ENCODE data around the gene HS6ST2.

GRCh38 chrX:132590350-132591026 lies 367.9 kb downstream of the HS6ST2 start:
- TF ChIP-seq, protein P1, sequence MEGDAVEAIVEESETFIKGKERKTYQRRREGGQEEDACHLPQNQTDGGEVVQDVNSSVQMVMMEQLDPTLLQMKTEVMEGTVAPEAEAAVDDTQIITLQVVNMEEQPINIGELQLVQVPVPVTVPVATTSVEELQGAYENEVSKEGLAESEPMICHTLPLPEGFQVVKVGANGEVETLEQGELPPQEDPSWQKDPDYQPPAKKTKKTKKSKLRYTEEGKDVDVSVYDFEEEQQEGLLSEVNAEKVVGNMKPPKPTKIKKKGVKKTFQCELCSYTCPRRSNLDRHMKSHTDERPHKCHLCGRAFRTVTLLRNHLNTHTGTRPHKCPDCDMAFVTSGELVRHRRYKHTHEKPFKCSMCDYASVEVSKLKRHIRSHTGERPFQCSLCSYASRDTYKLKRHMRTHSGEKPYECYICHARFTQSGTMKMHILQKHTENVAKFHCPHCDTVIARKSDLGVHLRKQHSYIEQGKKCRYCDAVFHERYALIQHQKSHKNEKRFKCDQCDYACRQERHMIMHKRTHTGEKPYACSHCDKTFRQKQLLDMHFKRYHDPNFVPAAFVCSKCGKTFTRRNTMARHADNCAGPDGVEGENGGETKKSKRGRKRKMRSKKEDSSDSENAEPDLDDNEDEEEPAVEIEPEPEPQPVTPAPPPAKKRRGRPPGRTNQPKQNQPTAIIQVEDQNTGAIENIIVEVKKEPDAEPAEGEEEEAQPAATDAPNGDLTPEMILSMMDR (conservative IDR thresholded peaks at IDR 0.05; ENCODE audit: low read length), result no peak
- TF ChIP-seq EZH2phosphoT487 (IDR thresholded peaks at IDR 0.05; ENCODE audit: borderline replicate concordance, low read depth, low read length), result no peak
